Posterior cingulate gyrus (tissue), 11 donors: Measurements from ENCODE around the gene KCNG2.
A peak's percentile ranks its signal among the peaks of the same experiment; 100 is the strongest.
"Not testable (repeated sequence)": the region's sequence is repeated elsewhere in the genome, so short reads cannot be mapped to it uniquely, and the experiment has no call there.

ENCODE experiments used
- DNase-seq, 10 donors: peaks; one replicate each; pipeline versions ENCODE4 v3.0.0 to v3.0.0-alpha.2; 2020 to 2021; ENCODE audit warnings: mixed read lengths in 3 of 10
- intact Hi-C: fragments of 100-400 bp; cut with DNase I; formaldehyde crosslinking; loops from one replicate; pipeline ENCODE4 v1.15.1; 2023

The KCNG2 gene

DNA sequence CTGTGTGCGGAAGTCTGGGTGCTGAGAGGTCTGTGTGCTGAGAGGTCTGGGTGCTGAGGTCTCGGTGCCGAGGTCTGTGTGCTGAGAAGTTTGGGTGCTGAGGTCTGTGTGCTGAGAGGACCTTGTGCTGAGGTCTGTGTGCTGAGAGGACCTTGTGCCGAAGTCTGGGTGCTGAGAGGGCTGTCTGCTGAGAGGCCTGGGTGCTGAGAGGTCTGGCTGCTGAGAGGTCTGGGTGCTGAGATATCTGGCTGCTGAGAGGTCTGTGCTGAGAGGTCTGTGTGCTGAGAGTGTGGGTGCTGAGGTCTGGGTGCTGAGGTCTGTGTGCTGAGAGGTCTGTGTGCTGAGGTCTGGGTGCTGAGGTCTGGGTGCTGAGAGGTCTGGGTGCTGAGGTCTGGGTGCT, 67.2 kb downstream of the KCNG2 start:
- DNase-seq: peak in 2 of 10 donors; percentile 24 to 27
- intact Hi-C loops: not testable (repeated sequence)

DNA sequence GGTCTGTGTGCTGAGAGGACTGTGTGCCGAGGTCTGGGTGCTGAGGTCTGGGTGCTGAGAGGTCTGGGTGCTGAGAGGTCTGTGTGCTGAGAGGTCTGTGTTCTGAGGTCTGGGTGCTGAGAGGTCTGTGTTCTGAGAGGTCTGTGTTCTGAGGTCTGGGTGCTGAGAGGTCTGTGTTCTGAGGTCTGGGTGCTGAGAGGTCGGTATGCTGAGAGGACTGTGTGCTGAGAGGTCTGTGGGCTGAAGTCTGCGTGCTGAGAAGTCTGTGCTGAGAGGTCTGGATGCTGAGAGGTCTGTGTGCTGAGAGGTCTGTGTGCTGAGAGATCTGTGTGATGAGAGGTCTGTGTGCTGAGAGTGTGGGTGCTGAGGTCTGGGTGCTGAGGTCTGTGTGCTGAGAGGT, 68.2 kb downstream of the KCNG2 start:
- intact Hi-C loops: not testable (repeated sequence)

DNA sequence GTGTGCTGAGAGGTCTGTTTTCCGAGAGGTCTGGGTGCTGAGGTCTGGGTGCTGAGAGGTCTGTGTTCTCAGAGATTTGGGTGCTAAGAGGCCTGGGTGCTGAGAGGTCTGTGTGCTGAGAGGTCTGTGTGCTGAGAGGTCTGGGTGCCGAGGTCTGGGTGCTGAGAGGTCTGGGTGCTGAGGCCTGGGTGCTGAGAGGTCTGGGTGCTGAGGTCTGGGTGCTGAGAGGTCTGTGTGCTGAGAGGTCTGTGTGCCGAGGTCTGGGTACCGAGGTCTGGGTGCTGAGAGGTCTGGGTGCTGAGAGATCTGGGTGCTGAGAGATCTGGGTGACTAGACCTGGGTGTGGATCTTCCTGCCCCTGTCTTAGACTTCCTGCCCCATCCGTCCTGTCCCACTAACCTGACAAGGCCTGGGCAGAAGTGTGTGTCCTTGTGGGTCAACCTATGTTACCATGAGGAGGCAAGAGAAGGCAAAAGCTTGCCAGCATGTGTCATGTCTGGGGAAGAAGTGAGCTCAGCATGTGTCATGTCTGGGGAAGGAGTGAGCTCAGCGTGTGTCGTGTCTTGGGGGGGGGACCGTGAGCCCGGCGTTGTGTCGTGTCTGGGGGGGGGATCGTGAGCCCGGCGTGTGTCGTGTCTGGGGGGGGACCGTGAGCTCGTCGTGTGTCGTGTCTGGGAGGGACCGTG, 69.3 kb downstream of the KCNG2 start:
- intact Hi-C loops: no loop called here
- peak in 2 of 10 donors; percentile 1 to 55 for DNase-seq

More for the DNA sequence above, 68.2 kb downstream of the KCNG2 start:
- peak in 2 of 10 donors; percentile 18 to 49 for DNase-seq

DNA sequence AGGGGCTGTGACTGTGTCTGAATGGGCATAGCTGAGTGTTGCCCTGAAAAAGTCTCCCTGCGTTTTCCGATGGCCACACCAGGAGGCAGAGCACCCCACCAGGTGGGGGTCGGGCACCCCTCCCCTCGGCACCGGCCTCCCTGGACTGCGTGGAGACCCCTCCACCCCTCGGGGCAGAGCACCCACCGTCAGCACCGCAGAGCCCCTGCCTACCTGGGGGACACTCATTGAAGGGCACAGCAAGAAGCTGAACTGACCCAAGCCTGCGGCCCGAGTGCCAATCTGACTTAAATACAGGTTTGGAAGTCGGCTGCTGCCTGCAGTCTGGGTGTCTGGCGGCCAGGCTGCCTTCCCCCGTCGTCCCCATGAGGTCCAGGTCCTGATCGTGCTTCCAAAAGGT, 69.9 kb downstream of the KCNG2 start:
- intact Hi-C loops: no loop called here
- peak in 3 of 10 donors; percentile 5 to 79 (median 61) for DNase-seq

DNA sequence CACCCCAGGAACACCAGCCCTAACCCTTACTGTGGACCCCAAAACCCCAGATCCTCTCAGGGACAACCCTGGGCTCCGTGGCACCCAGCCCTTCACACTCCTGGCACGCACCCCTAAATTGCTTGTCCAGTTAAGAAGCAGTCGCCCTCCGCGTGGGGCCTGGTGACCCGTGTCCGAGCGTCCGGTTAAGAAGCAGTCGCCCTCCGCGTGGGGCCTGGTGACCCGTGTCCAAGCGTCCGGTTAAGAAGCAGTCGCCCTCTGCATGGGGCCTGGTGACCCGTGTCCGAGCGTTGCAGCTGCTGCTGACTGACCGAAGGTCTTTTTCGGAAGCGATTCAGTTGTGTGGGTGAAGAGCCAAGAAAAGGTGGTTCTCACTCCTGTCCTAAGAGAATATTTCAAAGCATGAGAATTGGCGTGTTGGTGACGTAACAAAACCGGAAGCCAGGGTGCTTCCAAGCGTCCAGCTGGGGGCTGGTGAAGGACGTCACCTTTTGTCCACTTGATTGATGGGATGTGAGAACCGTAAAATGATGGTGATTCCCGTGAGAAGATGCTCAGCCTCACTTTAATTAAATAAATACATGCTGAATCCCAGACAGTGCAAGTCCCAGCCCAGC, 70.5 kb downstream of the KCNG2 start:
- intact Hi-C loops: no loop called here
- peak in 3 of 10 donors; percentile 4 to 75 (median 64) for DNase-seq

DNA sequence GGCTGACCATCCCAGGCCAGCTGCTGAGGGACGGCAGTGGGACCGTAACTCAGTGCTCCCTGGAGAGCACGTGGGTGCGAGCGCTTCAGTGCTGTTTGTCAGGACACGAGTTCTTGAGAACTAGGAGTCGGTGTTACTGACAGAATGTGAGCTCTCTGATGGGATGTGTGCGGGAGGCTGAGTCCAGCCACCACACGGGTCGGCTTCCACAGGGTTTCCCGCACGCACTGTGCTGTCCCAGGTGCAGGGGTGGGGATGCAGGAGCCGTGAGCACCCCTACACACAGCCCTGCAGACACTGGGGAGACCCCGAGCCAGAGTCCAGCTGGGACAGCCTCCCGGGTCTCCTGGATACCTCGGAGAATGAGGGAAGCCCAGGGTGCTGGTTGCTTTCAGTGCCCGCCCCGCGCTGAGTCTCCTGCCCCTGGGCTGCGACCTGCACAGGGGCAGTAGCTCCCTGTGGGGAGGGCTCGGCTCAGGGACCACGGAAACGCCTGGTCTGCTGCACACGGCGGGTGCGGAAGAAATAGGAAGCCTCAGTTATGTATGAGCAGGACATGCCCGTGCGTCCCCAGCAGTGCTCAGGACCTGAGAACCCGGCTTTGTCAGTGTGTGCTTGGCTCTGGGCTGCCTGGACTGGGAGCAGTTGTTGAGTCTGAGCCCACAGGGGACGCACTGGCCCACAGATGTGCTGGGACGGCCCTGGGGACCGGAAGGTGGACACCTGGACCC, 71.2 kb downstream of the KCNG2 start:
- DNase-seq: peak in 3 of 10 donors; percentile 6 to 65 (median 55)
- intact Hi-C loops: no loop called here

DNA sequence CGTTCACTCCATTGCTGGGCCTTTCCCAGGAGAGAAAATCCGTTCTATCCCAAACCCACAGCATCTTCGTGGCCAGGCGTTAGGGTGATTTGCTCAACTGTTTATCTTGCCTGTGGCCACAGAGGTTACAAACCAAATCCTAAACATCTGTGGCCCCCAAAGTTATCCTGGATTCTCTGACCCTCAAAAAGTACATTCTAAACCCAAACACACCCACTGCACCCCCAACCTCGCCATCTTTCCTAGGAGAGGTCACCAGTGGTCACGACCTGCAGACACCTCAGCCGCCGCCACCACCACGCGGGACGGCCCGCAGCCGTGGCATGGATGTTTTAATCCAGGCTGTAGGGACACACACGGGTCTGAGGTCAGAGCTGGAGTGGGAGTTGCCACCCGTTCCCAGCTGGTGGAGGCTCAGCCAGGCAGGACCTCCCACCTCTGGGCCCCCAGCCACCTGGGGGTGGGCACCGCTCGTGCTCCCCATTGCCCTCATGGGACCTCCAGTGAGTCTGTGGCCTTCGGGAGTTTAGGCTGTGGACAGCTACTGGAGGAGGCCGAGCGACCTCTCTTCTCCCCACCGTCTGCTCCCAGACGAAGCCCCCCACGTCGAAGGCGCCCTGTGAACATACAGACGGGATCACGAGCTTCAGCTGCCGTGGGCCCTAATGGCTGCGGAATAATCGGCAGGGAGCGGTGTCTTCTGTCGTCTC, 72.0 kb downstream of the KCNG2 start:
- DNase-seq: peak in 3 of 10 donors; percentile 4 to 82 (median 78)
- intact Hi-C loops: no loop called here

DNA sequence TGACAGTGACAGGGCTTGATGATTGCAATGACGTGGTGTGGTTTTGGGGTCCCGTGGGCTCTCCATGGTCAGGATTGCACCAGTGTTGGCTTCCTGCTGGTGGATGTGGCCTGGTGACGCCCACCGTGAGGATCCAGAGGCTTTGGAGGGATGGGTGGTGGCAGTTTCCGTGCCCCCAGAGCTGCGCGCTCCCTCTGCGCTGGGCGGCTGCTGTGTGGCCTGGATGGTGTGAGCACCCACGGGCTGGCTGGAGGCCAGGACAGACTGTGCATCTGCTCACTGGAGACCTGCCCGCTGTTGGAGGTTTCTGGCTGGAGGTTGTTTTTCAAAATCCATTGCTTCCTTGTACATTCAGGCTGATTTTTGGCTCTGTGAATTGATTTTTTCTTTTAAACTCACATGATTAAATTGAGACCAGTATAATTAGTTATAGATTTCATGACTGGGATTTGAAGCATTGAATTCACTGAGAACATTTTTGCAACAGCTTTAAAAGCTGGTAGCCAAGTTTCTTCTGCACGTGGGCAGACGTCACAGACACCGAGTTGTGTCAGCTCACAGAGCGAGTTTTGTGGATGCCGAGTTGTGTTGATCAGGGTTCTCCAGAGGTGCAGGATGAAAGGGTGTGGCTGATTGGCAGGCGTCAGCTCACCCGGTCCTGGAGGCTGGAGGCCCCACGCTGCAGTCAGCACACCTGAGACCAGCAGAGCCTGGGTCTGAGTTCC, 72.7 kb downstream of the KCNG2 start:
- intact Hi-C loops: no loop called here
- DNase-seq: peak in 8 of 10 donors; percentile 34 to 94 (median 73)

DNA sequence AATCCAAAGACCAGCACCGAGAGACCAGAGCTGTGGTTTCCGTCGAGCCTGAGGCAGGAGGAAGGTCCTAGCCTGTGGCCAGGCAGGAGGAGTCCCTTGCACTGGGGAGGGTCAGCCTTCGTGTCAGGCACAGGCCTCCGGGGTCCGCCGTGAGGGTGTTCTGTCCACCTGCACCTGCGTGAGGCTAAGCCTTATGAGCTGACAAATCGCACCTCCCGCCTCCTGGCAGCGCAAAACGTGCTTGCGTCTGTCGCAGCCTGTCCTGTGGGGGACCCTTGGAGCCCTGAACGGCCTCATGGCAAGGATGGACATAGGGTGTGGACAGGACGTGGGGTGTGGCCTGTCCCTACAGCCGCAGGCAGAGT, 73.3 kb downstream of the KCNG2 start:
- peak in 3 of 10 donors; percentile 6 to 85 (median 62) for DNase-seq
- intact Hi-C loops: no loop called here

DNA sequence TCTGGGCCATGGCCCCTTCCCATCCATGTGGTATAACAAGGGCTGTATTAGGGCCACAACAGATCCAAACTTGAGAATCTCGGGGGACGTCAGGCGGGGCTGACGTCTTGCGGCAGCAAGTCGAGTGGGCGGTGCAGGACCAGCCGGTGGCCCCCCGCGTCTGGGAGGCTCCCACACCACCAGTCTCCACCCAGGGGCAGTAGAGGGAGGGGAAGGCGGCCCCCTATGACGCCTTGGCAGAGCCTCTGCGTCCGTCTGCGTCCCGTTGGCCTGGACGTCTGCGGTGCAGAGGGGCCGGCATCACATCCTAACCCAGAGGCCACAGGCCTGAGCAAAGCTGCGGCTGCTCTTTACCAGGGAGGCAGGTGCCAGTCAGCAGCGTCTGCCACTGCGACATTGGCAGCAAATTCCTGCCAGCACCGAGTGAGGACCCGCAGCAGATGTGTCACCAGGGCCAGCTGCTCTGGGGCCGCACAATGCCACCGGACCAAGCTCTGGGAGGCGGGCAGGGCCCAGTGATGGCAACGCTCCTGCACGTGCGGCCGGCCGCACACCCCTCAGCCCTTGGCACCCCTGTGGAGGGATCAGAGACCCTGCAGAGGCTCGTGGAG, 73.8 kb downstream of the KCNG2 start:
- intact Hi-C loops: no loop called here
- peak in 4 of 10 donors; percentile 5 to 80 (median 66) for DNase-seq

DNA sequence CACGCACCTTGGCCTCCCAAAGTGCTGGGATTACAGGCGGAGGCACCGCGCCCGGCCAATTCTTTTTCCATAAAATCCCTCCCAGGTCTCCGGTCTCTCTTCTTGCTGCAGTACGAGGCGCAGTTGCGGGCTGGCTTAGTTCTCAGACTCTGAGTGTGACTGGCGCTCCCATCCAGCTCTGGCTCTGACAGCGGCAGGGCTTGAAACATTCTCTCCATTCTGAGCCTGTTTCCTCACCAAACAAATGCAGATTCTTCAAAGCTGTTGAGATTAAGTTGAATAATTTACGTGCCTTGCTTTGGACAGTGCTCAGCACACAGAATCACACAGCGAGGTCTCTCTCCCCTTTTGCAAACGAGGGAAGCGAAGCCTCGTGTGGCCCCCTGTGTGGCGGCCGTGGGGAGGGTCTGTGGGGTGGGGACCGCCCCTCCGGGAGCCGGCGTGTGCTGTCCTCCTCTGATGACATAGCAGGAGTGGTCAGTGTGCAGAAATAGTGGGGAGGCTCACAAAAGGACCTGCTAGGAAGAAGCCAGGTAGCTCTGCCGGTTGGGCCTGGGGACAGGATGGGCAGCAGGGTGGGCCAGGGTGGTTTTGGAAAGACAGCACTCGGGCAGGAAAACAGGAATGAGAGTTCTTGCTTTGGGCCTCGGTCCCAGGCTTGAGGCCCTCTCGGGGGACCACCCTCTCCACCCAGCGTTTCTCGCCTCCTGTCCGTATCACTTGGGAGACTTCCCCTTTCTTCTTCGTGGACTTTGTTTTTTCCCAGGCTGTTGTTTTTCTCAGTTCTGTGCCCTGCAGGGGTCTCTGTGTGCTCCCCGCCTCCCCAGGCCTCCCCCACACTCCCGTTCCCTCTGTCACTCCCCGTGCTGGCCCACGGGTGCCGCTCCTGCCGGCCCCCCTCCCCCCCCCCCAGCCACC, 75.0 kb downstream of the KCNG2 start:
- intact Hi-C loops: no loop called here
- peak in 3 of 10 donors; percentile 8 to 77 (median 69) for DNase-seq

DNA sequence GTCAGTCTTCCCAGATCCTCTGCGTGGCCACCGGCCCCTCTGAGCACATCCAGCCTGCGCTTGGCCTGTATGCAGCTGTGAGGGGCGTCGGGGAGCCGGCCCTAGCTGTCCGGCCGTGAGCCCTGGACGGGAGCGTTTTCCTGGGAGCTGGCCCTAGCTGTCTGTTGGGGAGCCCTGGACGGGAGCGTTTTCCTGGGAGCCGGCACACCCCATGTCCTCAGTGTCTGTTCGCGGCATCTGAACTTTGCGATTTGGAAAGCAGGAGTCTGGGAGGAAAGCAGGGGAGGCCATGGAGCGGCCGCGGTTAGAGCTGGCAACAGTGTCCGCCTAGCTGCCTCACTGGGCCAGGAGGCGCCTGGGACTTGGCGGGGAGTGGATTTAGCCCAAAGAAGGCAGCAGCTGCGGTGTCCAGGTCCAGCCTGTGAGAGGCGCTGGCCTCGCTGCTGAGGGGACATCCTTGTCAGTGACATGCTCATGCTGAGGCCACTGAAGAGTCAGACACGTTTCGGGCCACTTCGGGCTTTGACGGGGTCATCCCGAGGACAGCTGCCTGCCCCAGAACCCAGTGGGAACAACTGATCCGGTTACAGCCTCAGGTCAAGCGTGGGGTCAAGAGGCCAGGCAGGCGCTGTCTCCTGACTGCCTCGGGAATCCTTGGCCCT, 75.8 kb downstream of the KCNG2 start:
- peak in 3 of 10 donors; percentile 3 to 66 (median 59) for DNase-seq
- intact Hi-C loops: no loop called here

DNA sequence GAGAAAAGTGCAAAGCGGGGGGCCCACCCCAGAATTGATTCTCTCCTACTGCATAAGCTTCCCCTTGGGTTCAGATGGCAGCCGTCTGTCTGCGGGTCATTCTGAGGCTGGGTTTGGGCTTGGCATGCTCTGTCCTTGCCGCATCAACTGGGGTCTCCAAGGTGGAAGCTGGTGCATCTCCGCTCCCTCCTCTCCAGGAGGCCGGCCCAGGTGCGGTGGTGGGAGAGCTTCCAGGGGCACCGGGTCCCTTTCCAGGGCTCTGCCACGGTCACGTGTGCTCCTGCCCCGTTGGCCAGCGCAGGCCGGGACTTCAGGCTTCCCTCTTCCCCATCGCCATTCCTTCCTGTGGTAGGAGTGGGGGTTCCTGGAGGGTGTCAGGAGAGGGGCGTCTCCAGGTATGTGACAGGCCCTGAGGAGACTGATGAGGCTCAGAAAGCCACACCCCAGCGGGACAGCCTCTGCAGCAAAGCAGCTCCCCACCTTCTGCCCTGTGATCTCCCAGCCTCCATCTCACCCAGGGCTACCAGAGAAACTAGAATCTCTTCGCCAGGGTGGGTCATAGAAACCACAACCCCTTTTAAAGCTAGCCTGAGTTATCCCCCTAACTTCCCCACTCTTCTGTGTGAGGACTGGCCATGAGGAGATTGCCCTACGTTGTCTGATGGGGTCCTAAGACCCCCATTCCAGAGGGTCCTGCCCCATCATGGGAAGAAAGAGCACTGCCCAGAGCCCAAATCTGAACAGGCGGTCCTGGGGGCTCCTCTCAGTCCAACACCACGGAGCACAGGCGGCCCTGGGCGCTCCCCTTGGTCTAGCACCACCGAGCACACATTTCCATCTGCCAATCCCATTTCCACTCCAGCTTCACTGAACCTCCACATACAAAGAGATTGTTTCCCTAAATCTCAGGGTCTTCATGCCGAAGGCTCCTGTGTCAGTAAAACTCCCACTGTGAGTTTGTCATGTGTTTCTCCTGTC, 77.1 kb downstream of the KCNG2 start:
- DNase-seq: peak in 2 of 10 donors; percentile 44 to 65
- intact Hi-C loops: no loop called here

DNA sequence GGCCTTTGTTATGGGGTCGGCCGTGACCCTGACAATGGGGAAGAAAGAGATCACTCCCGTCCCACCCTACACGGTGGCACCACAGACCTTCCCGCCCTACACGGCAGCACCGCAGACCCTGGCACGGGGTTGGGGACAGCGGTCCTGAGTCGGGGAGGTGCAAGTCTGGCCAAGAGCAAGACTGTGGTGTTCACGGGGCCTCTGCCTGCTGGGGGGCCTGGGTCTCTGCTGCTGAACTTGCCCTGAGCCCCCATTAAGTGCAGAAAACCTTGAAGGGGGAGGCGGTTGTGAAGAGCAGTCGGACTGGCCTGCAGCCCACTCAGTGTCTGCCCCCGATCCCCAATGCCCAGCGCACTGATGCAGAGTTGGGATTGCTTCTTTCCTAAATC, 77.8 kb downstream of the KCNG2 start:
- intact Hi-C loops: no loop called here
- DNase-seq: peak in 1 of 10 donors; percentile 80

DNA sequence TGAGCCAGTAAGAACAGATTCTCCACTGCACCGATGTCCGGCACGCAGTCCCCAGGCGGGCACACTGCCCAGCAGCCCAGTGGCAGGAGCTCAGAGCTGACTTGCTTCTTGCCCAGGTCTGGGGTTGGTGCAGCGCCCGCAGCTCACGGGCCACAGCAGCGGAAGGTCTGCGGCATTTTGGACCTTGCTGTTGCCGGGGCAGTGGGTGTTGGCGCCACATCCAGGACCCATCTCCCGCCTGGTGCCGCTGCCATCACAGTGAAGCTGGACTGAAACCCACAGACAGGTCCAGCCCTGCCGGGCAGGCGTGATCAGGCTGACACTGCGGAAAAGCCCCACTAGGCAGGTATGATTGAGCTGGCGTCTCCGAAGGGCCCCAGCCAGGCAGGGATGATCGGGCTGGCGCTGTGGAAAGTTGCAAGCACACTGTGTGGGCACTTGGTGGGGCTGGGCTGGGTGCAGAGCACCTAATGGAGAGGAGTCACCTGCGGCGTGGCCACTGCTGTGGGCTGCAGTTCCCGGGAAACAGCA, 78.3 kb downstream of the KCNG2 start:
- peak in 2 of 10 donors; percentile 7 to 87 for DNase-seq
- intact Hi-C loops: no loop called here

DNA sequence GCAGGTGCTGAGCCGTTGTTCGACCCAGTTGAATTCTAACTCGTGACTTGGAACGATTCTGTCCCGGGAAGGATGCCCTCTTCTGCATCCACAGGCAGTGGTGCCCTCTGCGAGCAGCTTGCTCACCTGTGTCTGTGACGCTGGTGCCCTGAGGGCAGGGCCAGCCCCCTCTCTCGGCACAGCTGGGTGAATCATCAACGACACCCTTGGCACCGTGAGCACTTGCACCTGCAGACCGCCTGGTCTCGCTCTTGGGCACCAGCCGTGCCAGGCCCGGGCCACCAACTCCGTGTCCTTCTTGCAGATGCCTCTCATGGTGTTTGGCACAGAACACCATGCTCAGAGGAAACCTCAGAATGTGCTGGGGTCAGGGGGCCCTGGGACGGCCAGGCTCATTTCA, 78.8 kb downstream of the KCNG2 start:
- intact Hi-C loops: no loop called here

More for the DNA sequence above, 78.8 kb downstream of the KCNG2 start:
- peak in 2 of 10 donors; percentile 82 to 85 for DNase-seq
